H4 (cell line): ENCODE data around the gene KDM6A. TPM values are rescaled to one million over a fixed set of nuclear protein-coding genes. Genes with fewer than 3 reads are reported as not detected.
"Not testable (repeated sequence)": the region's sequence is repeated elsewhere in the genome, so short reads cannot be mapped to it uniquely, and the experiment has no call there.

Source experiments
- DNase-seq: peaks from one replicate; pipeline ENCODE4 v3.0.0-alpha.2; 2015; ENCODE audit warnings: low spot score
- total RNA-seq: library from RNA; depleted of rRNA; stranded (reverse); fragments of >200 nt; shearing (Covaris generic); gene quantifications from 2 replicates; pipeline ENCODE4 v1.2.3, GENCODE V29; 2014; rRNA removed

KDM6A gene
- 8.3 and 15.5 TPM in 2 replicates for total RNA-seq

GRCh38 chrX:44872821-44873414 is at the start of gene KDM6A:
TSS of gene KDM6A (plus strand) at chrX:44873188. CDS start at chrX:44873552, 364 bp downstream.
- peak; percentile 95 for DNase-seq

- not testable (repeated sequence) for DNase-seq
These were observed 49.8 kb upstream of the KDM6A start for GRCh38 chrX:44823193-44823592.

GRCh38 chrX:44828008-44828605 is 44.9 kb upstream of the KDM6A start:
- DNase-seq: peak; percentile 22

- no peak for DNase-seq
These were observed 43.2 kb upstream of the KDM6A start for GRCh38 chrX:44829832-44830231.

GRCh38 chrX:44842550-44843317 is 30.3 kb upstream of the KDM6A start:
- DNase-seq: no peak

- DNase-seq: peak; percentile 19
These were observed 29.7 kb upstream of the KDM6A start for GRCh38 chrX:44843318-44843702.

GRCh38 chrX:44843753-44844152 is 29.2 kb upstream of the KDM6A start, which contains the start of gene DUSP21:
TSS of gene DUSP21 (plus strand) at chrX:44844021. CDS start at chrX:44844133, 112 bp downstream.
- DNase-seq: no peak

GRCh38 chrX:44844204-44844603 is 28.8 kb upstream of the KDM6A start:
- no peak for DNase-seq

- not testable (repeated sequence) for DNase-seq
These were observed 22.1 kb upstream of the KDM6A start for GRCh38 chrX:44850891-44851290.

GRCh38 chrX:44871114-44871645 is 1.8 kb upstream of the KDM6A start:
- DNase-seq: no peak

GRCh38 chrX:44871931-44872820 is 812 bp upstream of the KDM6A start:
- DNase-seq: no peak

- DNase-seq: peak; percentile 12
These were observed 658 bp downstream of the KDM6A start for GRCh38 chrX:44873415-44874276.

- DNase-seq: peak; percentile 30
These were observed 1.6 kb downstream of the KDM6A start for GRCh38 chrX:44874420-44875184.

GRCh38 chrX:44875185-44875489 is 2.1 kb downstream of the KDM6A start:
- no peak for DNase-seq

GRCh38 chrX:44876086-44876485 is 3.1 kb downstream of the KDM6A start:
- DNase-seq: no peak

GRCh38 chrX:44876767-44877166 is 3.8 kb downstream of the KDM6A start:
- no peak for DNase-seq

GRCh38 chrX:44878780-44879179 is 5.8 kb downstream of the KDM6A start:
- no peak for DNase-seq

- DNase-seq: no peak
These were observed 8.6 kb downstream of the KDM6A start for GRCh38 chrX:44881549-44881948.

- DNase-seq: no peak
These were observed 9.6 kb downstream of the KDM6A start for GRCh38 chrX:44882635-44883034.

- no peak for DNase-seq
These were observed 12.0 kb downstream of the KDM6A start for GRCh38 chrX:44884944-44885343.
